K562 (cell line): Measurements from ENCODE around the gene RNF26. TPM values are rescaled to one million over a fixed set of nuclear protein-coding genes. Genes with fewer than 3 reads are reported as not detected.
A peak's percentile ranks its signal among the peaks of the same experiment; 100 is the strongest.

Experiments used
- AFF4 ChIP-seq: sonication (generic); formaldehyde crosslinking; IDR thresholded peaks from 2 replicates; pipeline ENCODE4 v1.8.0; 2023; ENCODE audit warnings: mild to moderate bottlenecking, missing genetic modification reagents
- ATF7 ChIP-seq: fragments of 450-650 bp; IDR thresholded peaks from 2 replicates; pipeline ENCODE4 v1.7.1; 2014; ENCODE audit warnings: mild to moderate bottlenecking, moderate library complexity
- BACH1 ChIP-seq: fragments of 200-800 bp; sonication (Bioruptor generic); IDR thresholded peaks from 2 replicates; pipeline ENCODE4 v1.6.1; 2016; ENCODE audit warnings: missing genetic modification characterization, missing compliant biosample characterization
- BRD4 ChIP-seq: fragments of 200-600 bp; sonication (generic); IDR thresholded peaks from 2 replicates; pipeline ENCODE4 v1.6.1; 2017; ENCODE audit warnings: inconsistent platforms
- BRD9 ChIP-seq: fragments of 450-650 bp; IDR thresholded peaks from 2 replicates; pipeline ENCODE4 v1.6.1; 2018; ENCODE audit warnings: low read depth; ENCODE audit not compliant: partially characterized antibody
- CBFA2T3 ChIP-seq: fragments of 450-650 bp; IDR thresholded peaks from 2 replicates; pipeline ENCODE4 v1.6.1; 2017
- HES1 ChIP-seq: fragments of 450-650 bp; IDR thresholded peaks from 2 replicates; pipeline ENCODE4 v1.6.1; 2016; ENCODE audit warnings: low read depth, mild to moderate bottlenecking, moderate library complexity
- NFIC ChIP-seq: fragments of 450-650 bp; IDR thresholded peaks from 2 replicates; pipeline ENCODE4 v1.6.1; 2017; ENCODE audit warnings: mild to moderate bottlenecking, inconsistent platforms
- RBM22 ChIP-seq: fragments of 200-400 bp; formaldehyde crosslinking; IDR thresholded peaks from 2 replicates; pipeline ENCODE4 v1.6.1; 2018; ENCODE audit warnings: low read length, low read depth; ENCODE audit not compliant: poor library complexity, severe bottlenecking
- RBM25 ChIP-seq: fragments of 200-400 bp; formaldehyde crosslinking; IDR thresholded peaks from 2 replicates; pipeline ENCODE4 v1.6.1; 2018; ENCODE audit warnings: low read length, low read depth, moderate library complexity; ENCODE audit not compliant: severe bottlenecking
- SFPQ ChIP-seq: fragments of 200-400 bp; formaldehyde crosslinking; IDR thresholded peaks from 2 replicates; pipeline ENCODE4 v1.6.1; 2017; ENCODE audit warnings: mild to moderate bottlenecking, low read depth, low read length, moderate library complexity
- SPI1 ChIP-seq: IDR thresholded peaks from 2 replicates; pipeline ENCODE4 v1.6.1; 2011; ENCODE audit warnings: low read depth, low read length, control low read depth, borderline replicate concordance
- SRSF1 ChIP-seq: fragments of 200-400 bp; formaldehyde crosslinking; IDR thresholded peaks from 2 replicates; pipeline ENCODE4 v1.6.1; 2017; ENCODE audit warnings: mild to moderate bottlenecking, low read depth, low read length, moderate library complexity
- STAG1 ChIP-seq: sonication (generic); formaldehyde crosslinking; IDR thresholded peaks from 2 replicates; pipeline ENCODE4 v1.5.0; 2020; ENCODE audit warnings: missing genetic modification reagents, borderline replicate concordance
- XRCC3 ChIP-seq: fragments of 450-650 bp; IDR thresholded peaks from 2 replicates; pipeline ENCODE4 v1.6.1; 2017; ENCODE audit warnings: mild to moderate bottlenecking, moderate library complexity
- ZNF23 ChIP-seq: fragments of 250-450 bp; sonication (Bioruptor Pico); IDR thresholded peaks from 2 replicates; pipeline ENCODE4 v1.4.0; 2020; ENCODE audit warnings: mild to moderate bottlenecking
- ZNF347 ChIP-seq: fragments of 450-650 bp; formaldehyde crosslinking; IDR thresholded peaks from 2 replicates; pipeline ENCODE4 v1.4.0; 2020; ENCODE audit warnings: low read depth, mild to moderate bottlenecking, moderate library complexity
- ZNF512 ChIP-seq: IDR thresholded peaks from 2 replicates; pipeline ENCODE4 v1.6.1; 2016; ENCODE audit warnings: missing genetic modification characterization, missing compliant biosample characterization
- ZNF707 ChIP-seq: fragments of 250-450 bp; sonication (Bioruptor Pico); conservative IDR thresholded peaks from 2 replicates; pipeline ENCODE4 v1.8.0; 2022; ENCODE audit warnings: inconsistent platforms, mild to moderate bottlenecking, moderate library complexity
- ZNF785 ChIP-seq: fragments of 250-450 bp; sonication (Bioruptor Pico); IDR thresholded peaks from 2 replicates; pipeline ENCODE4 v1.4.0; 2020; ENCODE audit warnings: mild to moderate bottlenecking
- polyA plus RNA-seq, 8 experiments: library from polyadenylated mRNA; depleted of rRNA in 4 of 8; stranded (reverse) in 5 of 8; unstranded in 3 of 8; fragments of >200 nt; fragmentation: Nextera tagmentation in 2 of 8; fragmentation: Illumina TruSeq in 1 of 8; extraction: Ambion mirVana in 2 of 8; extraction: Trizol in 1 of 8; gene quantifications; 2 replicates each; pipeline versions ENCODE4 v1.2.1 to v1.2.3, GENCODE V29; 2011 to 2014; ENCODE audit warnings: inconsistent platforms in 1 of 8, missing spikeins in 1 of 8
- total RNA-seq, 7 experiments: library from RNA; depleted of rRNA in 6 of 7; stranded (reverse); fragments of >200 nt in 6 of 7; fragmentation: Illumina TruSeq in 2 of 7; extraction: Trizol in 2 of 7; gene quantifications; 2 replicates each; pipeline versions ENCODE4 v1.2.1 to v1.2.3, GENCODE V29; 2011 to 2021; ENCODE audit warnings: low replicate concordance in 1 of 7

Gene RNF26
- total and polyA plus RNA-seq, 9 of the 15 experiments (the other 6 are each of a cell fraction or from before 2014, with no cell fraction given): 5.3 to 53.6 (median 12.7) TPM

GRCh38 chr11:119356349-119357031 lies 22.2 kb downstream of the RNF26 start (continued):
- no peak for TF ChIP-seq RBM25
- no peak for TF ChIP-seq ZNF785 (CRISPR knock-in tag)
- no peak for TF ChIP-seq ZNF512
- TF ChIP-seq SFPQ: no peak
- TF ChIP-seq BACH1 (tag): no peak
- peak; percentile 82 for TF ChIP-seq NFIC
- TF ChIP-seq SRSF1: no peak
- TF ChIP-seq SPI1: no peak
- no peak for TF ChIP-seq ZNF23
- TF ChIP-seq XRCC3: no peak
- no peak for TF ChIP-seq BRD4
- TF ChIP-seq ATF7: peak; percentile 52
- no peak for TF ChIP-seq ZNF707 (CRISPR knock-in tag)
- no peak for TF ChIP-seq HES1
- no peak for TF ChIP-seq AFF4 (CRISPR knock-in tag)
- TF ChIP-seq STAG1 (CRISPR knock-in tag): no peak; the same call in 1 of the 2 replicates
- TF ChIP-seq RBM22: peak; percentile 32
- no peak for TF ChIP-seq CBFA2T3
- TF ChIP-seq ZNF347 (CRISPR knock-in tag): no peak
- TF ChIP-seq BRD9: peak; percentile 73
